CD4-positive, alpha-beta T cell treated with Interleukin-6 for 4 hours (primary cell): Measurements from ENCODE around the gene HINT3.
"Not testable (repeated sequence)": the region's sequence is repeated elsewhere in the genome, so short reads cannot be mapped to it uniquely, and the experiment has no call there.

Experiments
- DNase-seq: peaks from one replicate; pipeline ENCODE4 v3.0.0-alpha.2; 2020; ENCODE audit warnings: mixed read lengths

The HINT3 gene

DNA sequence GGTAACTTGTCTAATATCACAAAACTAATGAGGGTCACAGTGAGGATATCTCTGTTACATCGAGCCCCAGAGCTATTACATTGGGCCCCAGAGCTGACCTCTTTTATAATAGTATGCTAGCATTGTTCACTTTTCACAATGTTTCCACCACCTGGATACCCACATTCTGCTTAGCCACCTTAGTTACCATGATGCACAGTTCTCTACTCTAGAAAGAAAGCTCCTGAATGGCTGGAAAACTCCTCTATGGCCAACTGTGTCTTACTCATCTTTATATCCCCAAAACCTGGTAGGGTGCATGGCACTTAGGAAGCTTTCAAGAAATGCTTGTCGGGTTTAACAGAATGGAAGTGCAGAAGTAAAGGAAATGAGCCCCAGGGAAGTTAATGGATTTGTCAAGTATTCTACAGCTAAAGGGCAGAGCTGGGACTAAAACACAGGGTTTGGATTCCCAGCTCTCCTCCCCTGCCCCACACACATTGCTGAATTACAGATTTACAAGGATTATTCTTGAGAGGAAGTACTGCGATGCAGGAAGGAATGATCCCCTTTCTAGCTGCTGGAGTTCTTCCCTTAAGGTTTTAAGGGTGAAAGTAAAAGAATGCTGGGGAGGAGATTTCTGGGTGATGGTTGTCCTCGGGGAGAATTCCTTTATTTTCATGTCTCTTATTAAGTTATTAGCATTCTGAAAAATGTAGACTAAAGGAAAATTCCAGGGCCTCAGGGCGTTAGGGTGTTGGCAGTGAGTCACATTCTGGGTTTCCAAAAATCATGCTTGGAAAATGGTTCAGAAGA lies 16.1 kb upstream of the HINT3 start:
- DNase-seq, result no peak

DNA sequence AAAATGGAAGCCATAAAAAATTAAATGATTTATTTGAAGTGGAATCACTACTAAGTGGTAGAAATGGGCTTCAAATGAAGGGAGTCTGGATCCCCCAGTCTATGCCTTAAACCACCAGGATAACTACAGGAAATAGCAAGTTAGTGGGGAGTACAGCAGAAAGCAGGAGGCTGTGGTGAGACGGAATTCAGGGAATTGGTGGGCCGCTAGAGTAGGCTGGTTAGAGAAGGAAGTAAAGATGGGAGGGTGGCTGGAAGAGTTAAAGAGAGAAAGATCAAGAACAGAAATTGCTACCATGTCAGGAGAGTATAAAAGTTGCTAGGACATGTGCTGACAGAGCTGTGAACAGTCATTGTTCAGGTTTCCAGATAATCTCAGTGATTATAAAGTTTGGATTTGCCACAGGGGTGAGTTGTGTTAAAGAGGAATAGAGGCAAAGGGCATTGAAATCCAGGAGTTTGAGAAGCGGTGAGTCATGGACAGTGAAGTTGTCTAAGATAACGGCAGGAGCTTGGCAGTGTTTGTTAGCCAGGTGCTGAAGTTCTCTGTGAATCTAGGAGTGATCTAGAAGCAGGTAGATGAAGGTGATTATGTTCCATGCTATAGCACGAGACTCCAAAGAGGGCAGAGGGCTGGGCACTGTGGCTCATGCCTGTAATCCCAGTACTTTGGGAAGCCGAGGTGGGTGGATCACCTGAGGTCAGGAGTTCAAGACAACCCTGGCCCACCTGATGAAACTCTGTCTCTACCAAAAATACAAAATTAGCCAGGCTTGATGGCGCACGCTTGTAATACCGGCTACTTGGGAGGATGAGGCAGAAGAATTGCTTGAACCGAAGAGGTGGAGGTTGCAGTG lies 13.7 kb upstream of the HINT3 start:
- no peak for DNase-seq

DNA sequence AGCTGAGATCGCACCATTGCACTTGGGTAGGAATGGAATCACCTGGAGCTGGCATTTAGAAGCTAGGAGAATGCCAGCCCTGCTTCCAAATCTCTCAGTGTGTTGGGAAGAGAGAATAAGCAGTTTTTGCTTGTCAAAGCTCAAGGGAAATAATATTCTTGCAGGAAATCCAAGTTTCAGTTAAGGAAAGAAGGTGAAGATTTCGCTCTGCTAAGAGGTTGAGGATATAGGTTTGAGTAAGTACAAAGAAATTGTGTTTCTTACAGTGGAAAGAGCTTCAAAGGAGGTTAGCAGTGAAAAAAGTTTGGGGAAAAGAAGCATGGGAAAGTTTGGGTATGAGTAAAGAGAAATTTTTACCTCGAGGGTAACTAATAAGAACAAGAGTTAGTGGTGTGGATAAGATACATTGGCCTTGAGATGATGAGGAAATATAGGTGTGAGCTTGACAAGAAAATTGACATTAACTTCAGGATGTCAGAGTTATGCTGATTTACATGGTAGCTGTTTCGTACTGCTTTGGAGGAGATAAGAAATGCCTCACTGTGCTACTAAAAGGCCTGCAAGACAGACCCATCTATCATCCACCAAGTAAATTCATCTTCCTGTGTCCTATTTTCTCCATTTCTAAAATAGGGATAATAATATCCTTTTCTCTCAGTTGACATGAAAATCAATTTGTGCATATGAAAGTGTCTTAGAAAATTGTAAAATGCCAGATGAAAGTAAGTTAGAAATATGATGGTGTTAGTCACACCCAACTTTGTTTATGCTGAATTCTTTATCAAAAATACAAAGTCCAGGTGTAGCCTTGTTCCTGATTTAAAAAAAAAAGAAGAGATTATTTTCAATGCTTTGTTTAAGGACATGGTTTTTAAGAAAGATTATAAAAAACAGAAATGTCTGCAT lies 12.8 kb upstream of the HINT3 start:
- no peak for DNase-seq

DNA sequence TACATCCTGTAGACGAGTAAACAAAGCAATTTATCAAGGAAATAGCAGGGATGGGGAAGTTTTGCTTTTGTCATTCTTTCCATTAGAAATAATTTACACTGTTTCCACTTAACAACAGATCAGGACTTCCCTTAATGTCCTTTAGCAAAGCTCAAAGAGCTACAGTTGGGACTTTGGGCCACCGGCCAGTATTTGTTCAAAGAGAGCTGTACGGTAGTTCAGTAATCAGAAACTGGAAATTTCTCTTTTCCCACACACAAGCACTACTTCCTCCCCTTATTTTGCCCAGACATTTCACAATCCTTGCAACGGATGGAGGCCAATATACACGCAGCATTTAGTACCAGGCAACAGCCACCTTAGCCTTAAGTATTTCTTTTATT lies 12.1 kb upstream of the HINT3 start:
- DNase-seq, result no peak

DNA sequence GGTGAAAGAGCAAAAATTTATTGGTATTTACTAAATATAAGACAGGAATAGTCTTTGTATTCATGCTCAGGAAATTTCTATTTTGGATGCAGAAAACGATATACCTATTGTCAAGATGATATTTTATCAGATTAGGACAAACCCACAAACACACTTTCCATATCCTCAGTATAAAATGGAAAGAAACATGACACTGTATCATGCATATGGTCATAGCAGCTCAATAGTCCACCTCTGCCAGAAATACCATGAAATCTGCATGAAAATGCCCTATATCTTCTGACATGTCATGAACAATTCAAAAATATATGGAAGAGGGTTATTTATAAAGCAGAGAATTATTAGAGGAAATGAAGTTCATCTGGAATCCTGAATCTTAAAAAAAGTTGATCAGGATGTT lies 11.7 kb upstream of the HINT3 start:
- DNase-seq, result no peak

DNA sequence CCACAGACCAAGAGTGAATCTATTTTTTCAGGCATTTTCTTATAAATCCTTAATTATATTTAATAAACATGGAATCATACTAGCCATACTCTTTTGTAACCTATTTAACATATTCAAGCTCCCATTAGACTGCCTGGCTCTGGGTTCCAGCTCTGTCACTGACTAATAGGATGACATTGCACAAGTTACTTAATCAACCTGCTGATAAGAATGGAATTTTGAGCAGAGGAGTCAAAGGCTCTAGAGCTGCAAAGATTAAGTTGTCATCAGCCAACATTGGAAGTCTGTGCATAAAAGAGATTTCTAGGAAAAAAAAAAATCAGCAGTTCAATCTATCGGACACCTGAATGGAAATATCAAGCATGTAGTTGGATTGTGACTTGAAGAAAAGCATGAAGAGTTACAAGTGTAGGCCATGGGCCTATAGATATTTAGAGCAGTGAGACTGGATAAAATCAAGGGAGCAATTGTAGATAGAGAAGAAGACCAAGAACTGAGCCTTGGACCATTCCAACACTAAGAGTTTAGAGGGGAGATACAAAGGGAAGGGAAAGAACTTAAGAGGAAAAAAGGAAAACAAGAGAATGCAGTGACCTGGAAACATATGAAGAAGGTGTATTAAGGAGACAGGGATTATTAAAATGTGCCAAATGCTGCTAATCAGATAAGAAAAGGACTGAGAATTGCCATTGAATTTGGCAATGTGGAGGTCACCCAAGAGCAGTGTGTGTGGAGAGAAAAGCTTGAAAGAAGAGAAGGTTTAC lies 11.0 kb upstream of the HINT3 start:
- DNase-seq, result no peak

DNA sequence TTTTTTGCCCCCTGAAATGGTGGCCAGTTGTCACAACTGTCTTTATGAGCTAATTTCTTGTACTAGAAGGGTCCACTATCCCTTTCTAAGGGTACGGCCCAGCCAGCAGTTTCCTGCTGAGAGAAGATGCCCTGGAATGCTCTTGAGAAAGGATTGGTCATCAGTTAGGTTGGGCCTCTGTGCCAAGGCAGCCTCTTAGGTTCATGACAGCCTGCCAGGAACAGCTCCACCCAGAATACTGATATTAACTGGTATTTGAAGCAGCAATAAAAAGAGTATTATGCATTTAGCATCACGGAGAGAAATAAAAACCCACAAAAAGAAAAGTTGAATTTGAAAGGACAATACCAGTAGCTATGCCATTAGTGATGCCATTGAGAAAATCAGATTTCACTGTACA lies 9.0 kb upstream of the HINT3 start:
- DNase-seq, result no peak

DNA sequence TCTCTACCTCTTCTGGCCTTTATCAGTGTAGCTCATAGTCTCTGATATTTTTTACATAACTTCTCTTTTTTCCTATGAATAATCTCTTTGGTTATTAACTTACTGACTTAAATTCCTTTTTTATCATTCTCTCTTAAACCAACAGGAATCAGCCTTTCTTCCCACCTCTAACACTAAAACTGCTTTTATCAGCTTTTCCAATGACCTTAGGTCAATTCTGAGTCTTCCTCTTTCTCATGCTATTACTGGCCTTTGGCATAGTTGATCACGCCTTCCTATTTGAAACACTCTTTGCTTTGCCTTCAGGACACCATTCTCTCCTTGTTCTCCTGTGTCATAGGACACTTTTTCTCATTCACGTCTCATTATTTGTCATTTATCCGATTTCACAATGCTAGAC lies 8.1 kb upstream of the HINT3 start:
- DNase-seq, result no peak

DNA sequence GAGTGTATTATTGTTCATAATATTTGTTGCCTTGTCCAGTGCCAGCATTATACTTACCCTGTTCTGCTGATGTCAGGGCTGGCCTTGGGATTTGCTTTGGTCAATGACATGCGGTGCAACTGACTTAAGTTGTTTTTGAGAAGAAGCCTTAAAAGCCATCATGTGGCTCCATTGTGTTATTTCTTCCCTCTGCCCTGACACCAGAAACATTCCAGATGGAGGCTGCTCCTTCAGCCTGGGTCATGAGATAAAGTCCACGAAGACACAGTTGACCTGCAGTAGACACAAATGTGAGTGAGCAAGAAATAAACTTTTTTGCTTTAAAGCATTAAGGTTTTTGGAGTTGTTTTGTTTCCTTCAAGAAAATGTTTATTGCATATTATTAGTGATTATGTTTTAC lies 7.5 kb upstream of the HINT3 start:
- no peak for DNase-seq

DNA sequence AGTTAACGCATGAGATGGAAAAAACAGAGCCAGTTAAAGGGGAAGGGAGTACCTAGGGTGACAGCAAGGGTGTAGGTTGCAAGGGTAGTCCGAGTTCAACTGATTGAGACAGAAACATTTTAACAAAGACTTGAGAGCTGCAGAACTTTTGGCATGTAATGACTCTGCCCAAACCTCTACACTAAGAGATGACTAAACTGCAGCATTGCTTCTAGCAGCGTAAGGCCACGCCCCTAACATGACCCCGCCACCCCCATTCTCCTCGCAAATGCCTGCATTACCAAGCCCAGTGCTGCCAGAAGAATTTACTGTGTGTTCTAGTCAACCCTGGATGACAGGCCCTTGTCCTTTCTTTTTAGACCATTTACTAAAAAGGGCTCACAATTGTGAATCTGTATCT lies 6.3 kb upstream of the HINT3 start:
- DNase-seq, result no peak

DNA sequence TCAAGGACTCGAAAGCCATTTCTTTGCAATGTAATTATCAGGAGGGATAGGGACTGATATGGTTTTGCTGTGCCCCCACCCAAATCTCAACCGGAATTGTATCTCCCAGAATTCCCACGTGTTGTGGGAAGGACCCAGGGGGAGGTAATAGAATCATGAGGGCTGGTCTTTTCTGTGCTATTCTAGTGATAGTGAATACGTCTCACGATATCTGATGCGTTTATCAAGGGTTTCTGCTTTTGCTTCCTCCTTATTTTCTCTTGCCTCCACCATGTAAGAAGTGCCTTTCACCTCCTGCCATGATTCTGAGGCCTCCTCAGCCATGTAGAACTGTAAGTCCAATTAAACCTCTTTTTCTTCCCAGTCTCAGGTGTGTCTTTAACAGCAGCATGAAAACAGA lies 5.9 kb upstream of the HINT3 start:
- DNase-seq, result not testable (repeated sequence)

DNA sequence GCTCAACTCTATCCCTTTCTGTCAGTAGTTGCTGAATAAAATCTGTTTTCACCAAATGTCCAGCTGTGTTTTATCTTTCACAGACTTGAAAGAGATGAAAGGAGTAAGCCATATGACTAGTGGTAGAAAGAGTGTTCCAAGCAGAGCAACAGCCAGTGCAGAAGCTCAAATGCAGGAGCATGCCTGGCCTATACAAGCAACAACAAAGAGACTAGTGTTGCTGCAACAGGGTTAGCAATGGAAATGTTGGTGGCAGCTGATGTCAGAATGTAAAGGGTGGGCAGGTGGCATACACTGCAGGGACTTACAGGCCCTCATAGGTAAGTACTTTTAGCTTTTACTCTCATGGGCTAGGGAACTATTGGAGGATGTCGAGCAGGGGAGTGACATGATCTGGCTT lies 5.2 kb upstream of the HINT3 start:
- DNase-seq, result no peak

DNA sequence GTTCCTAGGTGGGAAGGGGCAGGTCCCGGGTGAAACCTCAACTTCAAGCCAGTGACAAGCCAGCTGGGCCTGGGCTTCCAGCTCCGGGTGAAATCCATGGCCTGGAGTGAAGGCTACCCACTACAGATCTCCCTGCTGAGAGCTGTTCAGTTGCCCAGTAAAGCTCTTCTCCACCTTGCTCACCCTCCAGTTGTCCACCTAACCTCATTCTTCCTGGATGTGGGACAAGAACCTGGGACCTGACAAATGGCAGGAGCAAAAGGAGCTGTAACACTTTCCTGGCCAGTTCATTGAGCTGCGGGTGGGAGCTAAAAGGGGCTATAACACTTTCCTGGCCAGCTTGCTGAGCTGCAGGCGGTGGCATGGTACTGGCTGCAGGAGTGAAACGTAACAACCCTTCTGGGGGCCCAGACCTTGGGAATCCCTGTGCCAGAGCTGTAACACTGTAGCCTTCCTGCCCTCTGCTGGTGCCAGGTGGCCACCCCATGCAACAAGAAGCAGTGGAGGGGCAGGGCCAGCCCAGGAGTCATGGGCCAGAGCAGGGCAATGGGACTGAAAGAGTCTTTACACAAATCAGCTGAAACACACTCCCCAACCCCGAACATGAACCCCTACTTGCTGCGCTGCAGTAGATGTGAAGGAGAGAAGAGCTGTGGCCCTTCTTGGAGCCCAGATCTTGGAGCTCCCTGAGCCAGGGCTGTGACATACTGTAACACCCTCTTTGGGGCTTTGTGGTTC lies 3.6 kb upstream of the HINT3 start:
- DNase-seq, result peak; percentile 3

DNA sequence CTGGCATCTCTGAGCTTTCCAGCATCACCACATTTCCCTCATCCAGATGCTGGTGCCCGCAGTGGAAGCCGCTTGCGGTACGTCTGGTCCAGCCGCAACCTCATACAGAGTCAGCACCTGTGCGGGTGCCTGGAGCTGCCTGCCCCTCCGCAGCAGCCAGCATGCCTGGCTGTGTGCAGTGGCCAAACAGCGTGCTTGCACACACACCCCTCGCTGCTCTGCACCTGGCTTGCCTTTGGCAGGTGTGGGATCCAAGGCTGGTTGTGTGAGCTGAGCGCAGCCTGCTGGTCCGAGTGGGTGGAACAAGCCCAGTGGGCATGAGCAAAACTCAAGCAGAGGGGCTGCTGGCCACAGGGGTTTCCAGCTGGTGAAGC lies 3.1 kb upstream of the HINT3 start:
- DNase-seq, result no peak

DNA sequence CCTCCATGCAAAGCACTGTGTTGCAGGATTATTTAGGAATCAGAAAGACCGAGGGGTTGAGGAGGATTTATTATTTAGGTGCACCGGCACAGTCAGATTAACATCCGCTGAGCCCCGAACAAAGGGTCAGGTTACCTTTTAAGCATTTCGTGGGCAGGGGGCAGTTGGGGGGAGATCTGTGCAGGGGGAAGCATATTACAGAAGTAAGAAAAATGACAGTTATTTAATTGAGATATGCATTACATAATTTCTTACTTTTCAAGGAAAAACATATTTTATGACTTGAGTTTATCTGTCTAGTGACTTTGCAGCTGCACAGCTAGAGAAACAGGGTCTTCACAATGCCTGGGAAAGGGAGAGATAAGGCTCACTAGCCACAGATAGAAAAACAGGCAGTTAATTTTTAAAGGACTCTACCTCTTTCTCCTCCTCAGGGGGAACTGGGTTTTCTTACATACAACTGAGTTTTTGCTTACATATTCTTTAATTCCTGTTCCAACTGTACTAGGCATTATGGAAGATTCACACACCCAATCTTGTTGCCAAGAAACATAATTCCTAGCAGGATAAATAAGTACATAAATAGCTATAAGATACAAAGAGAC lies 1.7 kb upstream of the HINT3 start:
- DNase-seq, result no peak

DNA sequence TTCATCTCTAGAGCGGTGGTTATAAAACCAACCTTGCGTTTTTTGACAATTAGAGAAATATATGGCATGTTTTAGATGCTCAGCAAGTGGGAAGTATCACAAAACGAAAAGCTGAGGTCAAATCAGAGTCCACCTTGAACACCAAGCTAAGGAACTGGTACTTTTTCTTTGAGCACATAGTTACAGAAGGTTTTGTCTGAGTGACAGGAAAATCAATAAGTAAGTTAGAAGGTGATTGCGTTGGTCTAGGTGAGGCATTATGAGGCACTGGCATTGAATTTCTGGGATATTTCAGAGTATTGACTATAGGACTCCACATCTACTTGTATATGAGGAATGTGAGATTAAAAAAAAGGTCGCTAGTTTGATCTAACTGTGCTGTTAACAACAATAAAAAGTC lies 597 bp upstream of the HINT3 start:
- DNase-seq, result no peak

DNA sequence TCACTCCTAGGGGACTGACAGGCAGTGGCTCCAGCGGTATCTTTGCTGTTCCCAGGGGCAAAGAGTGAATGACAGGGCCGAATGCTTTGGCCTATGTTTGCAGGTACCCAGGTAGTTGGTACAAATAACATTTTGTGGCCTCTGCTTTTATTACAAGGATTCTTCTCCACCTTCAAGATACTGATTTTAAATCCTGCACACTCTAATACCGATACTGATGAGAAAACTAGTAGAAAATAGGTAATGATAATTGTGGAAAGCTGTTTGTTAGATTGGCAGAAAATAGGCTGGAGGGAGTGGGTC lies 772 bp downstream of the HINT3 start:
- DNase-seq, result no peak

DNA sequence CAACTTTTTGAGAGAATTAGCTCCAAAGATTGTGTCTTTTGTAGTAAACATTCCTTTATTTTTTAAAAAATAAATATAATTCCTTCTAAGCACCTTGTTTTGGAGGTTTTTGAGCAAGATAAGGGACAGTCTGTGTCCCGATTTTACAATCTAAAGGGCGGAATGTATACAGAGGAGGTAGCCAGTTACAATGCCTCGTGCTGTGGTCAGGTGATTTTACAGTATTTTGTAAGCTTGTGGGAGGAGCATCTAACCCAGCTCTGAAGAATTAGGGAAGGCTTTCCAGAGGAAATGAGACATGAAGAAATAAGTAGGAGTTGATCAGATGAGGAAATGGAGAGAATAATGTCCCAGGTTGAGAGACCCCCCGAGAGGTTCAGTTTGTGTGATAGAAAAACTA lies 1.3 kb downstream of the HINT3 start:
- no peak for DNase-seq

DNA sequence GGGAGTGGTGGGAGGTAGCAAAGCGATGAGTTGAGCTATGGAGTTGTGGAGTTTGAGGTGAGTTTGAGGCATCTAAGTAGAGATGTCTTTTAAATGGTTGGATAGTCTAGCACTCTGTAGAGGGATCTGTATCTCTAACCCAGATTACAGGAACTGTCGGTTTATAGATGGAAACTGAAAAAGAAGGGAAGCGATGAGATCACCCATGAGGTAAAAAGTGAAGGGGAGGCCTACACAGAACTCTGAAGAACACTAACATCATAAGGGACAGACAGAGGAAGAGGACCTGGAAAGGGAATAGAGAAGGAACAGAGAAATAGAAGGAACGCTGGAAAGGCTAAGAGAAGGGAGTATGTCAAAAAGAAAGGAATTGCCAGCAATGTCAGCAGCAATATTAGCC lies 2.5 kb downstream of the HINT3 start:
- no peak for DNase-seq

DNA sequence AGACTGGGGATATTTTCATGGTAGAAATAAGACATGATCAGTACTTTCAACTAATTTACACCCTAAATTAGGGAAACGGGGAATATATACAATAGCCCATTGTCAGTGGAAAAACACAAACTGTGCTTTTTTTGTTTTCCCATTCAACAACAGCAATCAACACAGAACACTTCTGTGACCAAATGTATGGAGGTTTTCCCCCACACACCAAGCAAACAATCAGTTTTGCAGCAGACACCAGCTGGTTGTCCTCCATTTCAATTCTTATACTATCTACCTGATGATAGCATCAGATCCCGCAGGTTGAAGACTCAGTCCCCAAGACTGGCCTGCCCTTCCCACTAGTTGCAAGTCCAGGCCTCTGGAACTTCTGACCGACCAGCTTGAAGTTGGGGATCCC lies 4.5 kb downstream of the HINT3 start:
- no peak for DNase-seq

DNA sequence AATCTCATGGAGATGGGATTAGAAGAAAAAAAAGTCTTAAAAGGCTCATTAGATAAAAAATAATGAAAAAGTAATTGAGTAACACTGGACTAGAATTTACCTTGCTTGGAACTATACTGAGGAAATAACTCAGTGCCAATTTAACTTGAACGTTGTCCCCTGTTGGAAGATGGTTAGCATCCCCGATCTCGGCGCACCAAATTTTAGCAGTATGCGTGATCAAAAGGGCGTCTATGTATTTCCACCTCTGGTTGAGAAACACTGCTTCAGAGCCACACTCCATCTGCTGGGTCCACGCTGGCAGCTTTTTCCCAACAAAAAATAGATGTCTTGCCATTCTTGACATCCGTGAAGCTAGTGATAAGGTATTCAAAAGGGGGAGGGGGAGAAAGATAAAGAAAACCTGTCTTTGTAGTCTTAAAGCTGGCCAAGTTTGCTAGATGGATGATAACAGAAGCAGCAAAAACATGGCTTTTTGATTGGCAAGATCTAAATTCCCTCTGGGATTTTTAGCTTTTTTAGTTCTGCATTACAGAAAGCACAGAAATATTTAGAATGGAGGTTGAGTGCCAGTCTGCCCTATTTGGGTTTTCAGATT lies 6.4 kb downstream of the HINT3 start:
- no peak for DNase-seq
